Inflammatory macrophage treated with lipopolysaccharide for 1 hour (primary cell): ENCODE data around the gene RAMP1.
"Not testable (repeated sequence)": the region's sequence is repeated elsewhere in the genome, so short reads cannot be mapped to it uniquely, and the experiment has no call there.

Experiments
- DNase-seq, 2 donors: peaks; one replicate each; pipeline ENCODE4 v3.0.0-alpha.2; 2020 to 2022

The RAMP1 gene

DNA sequence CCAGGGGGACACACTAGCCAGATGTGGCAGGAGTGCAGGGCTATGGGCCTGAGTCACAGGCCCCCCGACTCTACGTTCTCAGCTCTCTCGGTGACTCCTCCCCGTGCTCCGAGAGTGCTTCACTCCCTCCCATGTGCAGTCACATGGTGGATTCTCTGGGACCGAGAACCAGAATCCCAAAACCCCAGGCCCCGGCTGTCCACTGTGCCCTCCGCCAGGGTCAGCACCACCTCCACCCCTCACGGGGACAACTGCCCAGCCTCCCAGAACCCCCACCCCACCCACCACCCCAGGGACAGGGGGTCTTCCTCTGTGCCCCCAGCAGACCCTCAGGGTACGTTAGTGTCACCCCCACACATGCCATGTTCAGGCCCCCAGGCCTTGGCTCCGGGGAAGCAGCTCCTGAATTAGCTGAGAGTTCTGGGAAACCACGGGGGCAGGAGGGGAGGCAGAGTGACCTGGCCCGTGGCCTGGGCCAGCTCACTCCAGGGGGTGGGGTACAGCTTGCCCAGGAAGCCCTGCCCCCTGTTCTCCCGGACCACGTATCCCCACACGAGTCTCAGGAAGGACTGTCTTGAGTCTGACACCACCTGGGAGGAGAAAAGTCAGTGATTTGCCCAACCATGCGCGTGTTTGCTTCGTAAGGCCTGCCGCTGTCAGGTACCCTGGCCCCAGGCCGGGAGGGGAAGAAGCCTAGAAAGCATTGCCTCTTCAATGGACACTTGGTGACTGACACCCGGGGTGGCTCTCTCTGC lies 4.4 kb downstream of the RAMP1 start:
- DNase-seq: no peak

DNA sequence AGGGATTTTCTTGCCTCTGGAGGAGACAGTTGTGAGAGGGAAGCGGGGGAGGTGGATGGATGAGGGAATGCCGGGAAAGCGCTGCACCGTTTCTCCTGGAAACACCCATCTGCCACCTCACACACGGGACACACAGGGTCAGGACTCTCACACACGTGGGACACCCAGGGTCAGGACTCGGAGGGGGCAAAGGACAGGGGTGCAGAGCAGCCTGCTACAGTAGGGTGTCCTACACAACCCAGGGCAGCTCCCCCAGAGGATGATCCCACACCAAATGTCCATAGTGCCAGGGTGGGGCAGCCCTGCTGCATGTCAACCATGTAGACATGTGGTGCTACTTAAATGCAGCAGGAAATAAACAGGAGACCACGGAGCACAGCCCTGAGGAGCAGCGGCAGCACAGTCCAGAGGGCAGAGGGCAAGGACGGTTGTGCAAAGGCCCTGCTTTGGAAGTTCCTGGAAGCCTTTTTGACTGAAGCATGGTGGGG lies 5.1 kb downstream of the RAMP1 start:
- DNase-seq: no peak

DNA sequence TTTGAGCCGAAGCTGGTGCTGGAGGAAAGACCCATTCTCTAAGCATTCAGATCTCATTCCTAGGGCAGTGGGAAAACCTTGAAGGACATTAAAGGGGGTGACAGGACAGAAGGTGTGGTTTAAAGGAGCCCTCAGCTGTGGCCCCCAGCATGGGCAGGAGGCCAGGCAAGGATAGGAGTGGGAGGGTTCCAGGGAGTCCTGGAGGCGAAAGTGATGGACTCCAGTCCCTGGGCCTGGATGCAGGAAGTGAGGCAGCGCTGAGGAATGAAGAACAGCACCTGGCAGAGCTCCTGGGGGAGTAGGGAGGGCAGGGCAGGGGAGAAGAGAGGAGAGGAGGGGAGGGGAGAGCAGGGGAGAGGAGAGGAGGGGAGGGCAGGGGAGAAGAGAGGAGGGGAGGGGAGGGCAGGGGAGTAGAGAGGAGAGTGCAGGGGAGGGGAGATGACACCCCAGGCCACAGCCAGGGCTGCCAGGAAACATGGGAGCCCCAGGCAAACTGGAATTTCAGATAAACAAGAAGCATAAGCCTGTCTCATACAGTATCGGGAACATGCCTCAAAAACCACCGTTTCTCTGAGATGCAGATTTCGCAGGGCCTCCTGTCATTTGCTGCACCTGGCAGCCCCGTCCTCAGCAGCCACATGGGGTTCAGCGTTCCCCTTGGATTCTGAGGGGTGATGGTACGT lies 5.7 kb downstream of the RAMP1 start:
- DNase-seq: no peak

DNA sequence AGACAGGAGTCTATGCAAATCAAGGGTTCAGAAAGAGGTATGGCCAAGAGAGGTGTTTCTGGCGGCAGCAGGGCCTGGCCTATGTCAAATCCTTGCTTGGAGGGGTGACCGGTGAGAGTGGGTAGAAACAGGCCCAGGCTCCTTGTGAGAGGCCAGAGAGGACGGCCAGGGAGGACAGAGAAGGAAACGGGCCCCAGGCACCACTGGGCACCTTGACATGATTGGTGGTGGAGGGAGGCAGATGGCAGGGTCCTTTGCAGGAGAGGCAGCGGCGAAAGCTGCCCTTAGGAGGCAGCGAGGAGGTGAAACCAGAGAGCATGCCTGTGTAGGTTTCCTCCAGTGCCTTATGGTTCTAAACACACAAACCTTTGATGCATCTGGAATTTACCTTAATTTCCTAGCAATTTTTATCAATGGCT lies 6.2 kb downstream of the RAMP1 start:
- no peak for DNase-seq

DNA sequence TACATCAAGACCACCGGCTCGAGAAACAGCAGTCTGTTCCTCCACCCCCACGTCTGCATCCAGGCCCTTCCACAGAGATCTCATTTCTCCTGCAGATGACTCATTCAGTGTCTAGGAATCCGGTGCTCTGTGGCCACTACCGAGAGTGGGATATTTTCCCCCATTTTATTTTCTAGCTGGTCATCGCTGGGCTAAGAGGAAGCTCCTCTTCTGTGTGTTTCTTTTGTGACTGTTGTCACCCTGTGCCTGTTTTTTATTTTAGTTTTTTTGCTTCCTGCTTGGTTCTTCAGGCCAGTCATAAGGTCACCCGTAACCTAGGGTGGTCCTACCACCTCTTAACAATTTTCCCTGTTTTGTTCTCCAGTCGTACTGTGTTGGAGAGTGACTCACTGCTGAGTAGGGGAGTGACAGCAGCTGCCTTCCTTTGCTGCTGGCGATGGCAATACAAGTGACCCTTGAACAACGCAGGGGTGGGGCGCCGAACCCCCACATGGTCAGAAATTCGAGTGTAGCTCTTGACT lies 6.7 kb downstream of the RAMP1 start:
- DNase-seq: no peak

DNA sequence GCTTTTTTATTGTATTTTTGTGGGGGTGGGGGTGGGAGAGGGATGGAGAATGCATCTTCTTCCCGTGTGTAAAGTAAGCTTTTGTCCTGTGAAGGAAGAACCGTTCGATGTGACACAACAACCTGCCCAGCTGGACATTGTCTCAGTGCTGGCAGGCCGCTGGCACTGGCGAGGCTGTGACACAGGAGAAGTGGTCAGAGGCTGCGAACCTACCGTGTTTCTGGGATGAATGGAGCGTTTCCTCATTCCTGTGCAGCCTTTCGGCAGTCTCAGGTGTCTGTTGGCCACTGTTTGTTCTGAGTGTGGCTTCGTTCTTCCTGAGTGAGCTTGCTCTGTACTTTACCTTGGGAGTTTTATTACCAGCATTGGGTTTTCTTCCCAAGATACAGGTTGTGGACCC lies 8.0 kb downstream of the RAMP1 start:
- DNase-seq: no peak

DNA sequence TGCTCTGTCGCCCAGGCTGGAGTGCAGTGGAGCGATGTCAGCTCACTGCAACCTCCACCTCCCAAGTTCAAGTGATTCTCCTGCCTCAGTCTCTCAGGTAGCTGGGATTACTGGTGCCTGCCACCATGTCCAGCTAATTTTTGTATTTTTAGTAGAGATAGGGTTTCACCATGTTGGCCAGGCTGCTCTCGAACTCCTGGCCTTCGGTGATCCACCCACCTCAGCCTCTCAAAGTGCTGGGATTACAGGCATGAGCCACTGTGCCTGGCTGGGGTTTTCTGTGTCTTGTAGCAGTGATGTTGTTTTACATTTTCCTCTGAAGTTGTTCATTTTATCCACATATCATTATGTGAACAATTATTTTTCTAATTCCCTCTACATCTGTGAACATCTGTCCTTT lies 8.7 kb downstream of the RAMP1 start:
- not testable (repeated sequence) for DNase-seq

DNA sequence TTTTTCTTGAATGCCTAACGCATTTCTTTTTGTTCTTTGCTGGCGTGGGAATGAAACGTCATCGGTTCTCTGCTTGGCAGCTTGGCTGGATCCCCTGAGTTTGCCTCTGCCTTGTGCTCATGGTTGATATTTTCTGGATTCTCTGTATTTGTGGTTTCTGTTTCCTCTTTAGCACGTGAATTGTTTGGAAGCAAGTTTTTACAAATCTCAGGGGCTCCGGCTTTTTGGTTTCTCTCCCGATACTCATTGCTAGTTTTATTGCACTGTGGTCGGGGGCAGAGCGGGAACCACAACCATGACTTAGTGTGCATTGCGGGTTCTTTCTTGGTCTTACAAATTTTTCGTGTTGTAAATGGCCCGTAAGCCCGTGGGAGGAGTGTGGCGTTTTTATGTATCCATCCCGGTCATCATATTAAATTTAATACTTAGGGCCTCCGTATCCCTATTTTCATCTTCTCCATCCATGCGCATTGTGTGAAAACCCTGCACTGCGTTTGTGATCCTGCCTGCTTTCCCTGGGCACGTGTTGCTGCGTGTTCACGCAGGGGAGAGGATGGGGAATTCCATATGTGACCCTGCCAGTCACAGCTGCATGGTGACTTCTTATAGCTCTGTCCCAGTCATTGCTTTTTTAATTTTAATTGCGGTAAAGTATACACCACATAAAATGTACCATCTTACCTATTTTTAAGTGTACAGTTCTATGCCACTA lies 9.4 kb downstream of the RAMP1 start:
- peak in 1 of 2 donors; percentile 12 for DNase-seq

DNA sequence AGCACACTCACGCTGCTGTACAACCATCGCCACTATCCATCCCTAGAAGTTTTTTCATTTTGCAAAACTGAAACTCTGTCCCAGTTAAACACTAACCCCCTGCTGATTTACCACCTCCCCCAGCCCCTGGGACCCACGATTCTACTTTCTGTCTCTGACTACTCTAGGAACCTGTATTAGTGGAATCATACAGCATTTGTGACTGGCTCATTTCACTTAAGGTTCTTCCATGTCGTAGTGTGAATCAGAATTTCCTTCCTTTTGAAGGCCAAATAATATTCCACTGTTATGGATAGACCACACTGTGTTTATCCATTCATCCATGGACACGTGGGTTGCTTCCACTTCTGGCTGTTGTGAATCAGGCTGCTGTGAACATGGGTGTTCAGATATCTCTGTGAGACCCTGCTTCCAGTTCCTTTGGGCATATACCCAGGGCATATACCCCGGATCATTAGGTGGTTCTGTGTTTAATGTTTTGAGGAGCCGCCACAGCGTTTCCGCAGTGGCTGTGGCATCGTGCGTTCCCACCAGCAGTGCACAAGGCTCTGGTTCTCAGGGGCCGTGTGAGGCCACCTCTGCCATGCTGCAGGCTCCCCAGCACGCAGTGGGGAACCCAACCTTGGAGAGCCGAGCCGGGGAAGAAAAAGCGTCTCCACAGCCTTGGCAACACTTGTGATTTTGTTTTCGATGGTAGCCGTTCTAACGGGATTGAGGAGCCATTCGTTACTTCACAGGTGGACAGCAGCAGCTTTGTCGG lies 10.1 kb downstream of the RAMP1 start:
- no peak for DNase-seq

DNA sequence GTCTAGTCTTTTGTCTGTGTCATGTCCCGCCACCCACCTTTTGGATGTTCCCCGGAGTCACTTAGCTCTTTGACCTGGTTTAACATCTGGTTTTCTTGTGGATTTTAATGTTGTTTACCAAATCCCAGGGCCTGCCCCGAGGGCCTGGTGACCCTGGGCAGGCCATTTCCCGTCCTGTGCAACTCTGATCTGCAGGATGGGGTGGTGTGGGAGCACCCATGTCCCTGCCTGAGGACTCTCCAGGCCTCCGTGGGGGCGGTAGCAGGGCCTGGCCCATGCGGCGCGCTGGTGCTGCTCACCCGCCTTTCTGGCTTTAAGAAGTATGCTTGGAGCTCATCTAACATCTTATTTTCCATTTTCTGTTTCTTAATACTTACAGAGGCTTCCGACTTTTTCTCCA lies 10.7 kb downstream of the RAMP1 start:
- no peak for DNase-seq

DNA sequence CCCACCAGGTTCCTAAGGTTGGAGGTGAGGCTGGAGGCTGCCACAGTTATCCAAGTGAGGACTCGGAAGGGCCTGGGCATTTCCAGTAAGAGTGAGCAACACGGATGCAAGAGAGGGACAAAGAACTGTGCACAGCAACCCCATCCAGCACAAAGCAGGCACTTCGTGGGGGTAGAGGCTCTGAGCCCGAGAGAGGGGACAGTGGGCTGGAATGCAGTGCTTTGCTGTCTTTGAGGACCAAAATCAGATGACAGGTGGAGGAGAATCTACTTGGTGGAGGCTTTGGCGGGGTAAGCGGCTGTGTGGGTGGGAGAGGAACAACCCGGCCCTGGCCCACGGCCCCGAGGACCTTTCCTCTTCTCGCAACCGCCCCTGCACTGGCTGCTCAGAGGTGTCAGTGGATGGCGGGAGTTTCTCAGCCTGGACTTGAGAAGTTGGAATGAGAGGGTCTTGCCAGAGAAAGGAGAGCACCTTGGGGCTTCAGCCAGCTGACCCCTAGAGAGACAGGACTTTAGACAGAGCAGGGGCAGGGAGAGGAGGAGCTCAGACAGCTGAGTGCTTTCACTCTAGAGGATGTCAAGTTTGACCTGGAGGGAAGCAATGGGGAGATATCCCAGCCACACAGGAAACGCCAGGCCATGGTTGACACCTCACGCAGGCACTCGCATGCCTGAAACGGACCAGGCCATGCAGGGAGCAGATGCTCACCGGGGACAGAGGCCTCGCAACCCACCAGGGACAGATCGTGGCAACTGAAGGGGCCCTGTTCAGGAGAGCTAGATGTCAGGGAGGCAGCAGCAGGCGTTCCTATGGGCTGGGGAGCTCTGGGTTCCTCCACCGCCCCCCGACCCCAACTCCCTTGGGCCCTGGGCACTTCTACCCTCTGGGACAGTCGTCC lies 11.6 kb downstream of the RAMP1 start:
- DNase-seq: no peak

DNA sequence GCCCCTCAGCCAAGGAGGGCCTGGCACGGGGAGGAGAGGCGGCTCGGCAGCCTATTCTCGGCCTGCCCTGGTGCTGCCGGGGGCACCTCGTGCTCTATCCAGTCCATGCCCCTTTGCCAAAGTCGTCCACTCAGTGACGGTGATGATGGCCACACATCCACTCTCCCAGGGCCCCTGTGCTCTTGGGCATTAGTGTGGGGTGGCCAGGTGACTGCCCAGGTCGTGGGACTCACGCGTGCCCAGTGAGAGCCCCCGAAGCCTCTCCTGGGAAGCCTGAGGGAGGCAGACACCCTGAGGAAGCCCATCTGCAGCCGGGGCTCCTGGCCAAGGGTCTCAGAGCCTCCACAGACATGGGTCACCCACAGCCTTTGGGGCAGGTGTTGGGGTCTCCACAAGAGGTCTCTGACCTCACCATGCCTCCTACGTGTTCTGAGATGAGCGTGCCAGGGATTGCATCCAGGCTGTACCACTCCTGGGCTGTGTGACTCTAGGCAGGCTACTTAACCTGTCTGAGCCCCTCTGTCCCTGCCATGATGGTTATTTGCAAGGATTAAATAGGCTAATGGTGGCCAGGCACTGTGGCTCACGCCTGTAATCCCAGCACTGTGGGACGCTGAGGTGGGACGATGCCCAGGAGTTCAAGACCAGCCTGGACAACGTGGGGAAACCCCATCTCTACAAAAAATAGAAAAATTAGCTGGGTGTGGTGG lies 12.9 kb downstream of the RAMP1 start:
- no peak for DNase-seq

DNA sequence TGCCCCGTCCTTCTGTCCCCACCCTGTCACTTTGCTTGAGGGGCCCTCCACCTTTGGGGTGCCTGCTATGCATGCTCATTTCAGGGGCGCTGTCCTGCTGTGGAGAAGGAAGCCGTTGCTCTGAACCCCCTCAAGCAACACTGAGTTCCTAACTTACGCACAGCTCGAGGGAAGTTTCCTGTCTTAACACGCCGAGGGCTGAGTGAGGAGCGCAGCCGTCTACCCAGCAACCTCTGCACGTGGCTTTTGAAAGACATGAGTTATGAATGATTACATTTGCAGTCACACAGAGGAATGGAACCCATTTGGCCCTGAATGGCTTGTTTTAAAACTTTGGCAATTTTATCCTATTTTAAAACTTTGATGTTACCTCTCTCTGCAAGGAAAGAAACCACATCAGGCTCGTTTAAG lies 14.0 kb downstream of the RAMP1 start:
- no peak for DNase-seq

DNA sequence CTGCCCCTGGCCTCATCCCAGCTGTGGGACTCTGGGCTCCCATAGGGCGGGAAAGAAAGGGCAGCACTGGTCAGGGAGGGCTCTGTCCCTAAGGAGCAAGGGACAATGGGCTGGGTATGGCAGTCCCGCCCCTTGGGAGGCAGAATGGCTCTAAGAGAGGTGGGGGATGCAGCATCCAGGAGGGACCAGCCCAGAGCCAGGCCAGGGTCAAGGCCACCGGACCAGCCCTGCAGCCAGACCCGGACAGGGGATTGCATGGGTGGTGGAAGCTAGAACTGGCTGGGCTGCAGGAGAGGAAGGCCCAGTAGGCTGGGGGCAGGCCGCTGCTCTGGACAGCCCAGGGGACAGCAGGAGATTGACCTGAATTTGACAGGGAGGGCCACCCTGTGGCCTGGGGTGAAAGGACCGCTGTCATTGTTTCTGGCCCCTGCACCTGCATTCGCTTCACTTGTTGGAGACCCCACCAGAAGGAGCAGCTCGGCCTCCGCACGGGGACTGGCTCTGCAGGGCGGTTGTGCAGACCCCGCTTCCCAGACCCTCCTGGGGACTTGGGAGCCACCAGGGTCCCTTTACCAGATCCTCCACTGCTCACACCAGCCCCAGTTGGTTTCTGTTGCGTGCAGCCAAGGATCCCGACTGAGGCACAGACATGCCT lies 14.6 kb downstream of the RAMP1 start:
- no peak for DNase-seq

DNA sequence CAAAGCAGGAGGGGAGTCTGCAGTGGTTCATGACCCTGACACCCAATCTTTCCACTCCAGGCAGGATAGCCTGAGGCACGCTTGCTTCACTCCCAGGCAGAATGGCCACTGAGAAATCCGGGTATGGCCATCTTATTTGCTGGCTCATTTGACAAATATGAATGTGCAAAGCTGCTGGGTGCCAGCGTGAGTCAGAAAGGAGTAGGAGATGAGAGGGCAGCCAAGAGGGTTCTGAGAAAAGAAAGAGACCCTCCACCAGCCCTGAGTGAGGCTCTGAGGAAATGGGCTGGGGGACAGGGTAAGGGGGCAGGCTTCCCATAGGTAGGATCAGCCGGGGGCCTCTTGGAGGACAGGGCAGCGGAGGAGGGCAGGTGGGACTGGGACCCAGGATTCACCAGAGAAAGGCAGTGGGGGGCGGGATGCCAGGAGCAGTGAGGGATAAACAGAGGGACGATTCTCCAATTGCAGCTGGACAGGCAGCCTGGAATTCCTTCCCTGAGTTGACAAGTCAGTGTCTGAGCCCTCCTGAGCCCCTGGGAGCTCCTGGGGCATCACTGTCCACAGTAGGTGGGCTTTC lies 15.2 kb downstream of the RAMP1 start:
- DNase-seq: no peak

DNA sequence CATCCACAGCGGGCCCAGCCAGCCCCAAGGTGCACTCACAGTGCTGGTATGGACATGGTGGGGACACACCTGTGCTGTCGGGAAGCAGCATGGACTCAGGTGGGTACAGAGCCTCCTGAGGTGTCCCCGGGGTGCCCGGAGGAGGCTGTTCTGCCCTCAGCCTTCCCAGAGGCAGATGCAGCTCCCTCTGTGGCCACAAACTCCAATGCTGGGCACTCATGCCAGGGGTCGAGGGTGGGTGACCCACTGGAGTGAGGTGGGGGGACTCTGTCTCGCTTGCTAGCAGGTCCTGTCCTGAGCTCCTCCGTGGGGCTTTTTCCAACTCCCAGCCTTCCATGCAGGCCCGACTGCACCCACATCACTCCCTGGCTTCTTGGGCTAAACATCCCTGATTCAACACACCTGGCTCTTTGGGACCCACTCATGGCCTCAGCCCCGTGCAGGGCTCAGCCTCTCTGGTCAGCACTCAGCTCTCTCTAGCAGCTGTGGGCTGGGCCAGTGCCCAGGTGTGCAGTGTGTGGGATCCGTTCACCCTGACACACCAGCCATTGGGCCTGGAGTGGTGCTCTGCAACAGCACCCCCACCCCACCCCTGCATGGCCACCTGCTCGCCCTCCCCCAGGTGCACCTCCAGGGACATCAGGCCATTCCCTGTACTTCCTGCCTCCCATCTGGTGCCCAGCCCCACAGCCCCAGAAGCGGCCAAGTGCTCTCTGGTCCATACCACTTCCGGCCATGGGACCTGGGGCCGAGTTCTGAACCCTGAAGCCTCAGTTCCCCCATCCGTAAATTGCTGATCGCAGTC lies 16.0 kb downstream of the RAMP1 start:
- DNase-seq: no peak

DNA sequence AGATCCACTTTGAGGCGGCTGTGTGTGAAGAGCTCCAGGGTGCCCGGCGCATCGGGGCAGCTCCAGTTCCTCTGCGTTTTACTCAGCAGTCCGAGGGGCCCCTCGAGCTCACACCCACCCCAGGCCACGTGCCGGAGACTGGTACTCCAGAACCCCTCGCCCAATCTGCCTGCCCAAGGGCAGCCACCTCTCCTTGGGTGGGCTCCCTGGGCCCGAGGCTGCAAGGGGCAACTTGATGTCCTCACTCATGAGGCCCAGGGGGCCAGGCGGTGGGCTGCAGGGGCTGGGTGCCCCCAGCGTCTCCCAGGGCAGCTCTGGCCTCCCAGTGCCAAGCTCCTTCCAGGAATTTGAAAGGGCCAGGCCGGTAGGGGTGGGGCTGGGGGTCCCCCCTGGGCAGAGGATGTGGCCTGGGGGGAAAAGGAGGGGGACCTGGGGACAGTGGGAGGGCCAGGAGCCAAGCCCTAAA lies 16.7 kb downstream of the RAMP1 start:
- DNase-seq: no peak

DNA sequence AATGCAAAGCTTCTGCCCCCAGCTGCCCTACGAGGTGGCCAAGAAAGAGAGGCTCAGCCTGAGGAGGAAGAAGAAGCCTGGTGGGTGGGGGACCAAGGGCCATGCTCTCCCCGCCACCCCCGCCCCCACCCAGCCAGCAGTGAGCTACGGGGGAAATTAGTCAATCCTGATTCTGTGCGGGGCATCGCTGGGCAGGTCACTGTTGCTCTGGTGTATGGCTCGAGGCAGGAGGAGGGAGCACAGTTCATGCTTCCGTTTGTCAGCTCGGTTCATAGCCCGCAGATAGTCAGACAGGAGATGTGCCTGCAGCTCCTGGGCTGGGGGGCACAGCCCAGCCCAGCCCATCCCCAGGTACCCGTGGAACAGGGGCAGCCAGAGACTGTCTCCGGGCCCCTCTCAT lies 17.1 kb downstream of the RAMP1 start:
- DNase-seq: no peak

DNA sequence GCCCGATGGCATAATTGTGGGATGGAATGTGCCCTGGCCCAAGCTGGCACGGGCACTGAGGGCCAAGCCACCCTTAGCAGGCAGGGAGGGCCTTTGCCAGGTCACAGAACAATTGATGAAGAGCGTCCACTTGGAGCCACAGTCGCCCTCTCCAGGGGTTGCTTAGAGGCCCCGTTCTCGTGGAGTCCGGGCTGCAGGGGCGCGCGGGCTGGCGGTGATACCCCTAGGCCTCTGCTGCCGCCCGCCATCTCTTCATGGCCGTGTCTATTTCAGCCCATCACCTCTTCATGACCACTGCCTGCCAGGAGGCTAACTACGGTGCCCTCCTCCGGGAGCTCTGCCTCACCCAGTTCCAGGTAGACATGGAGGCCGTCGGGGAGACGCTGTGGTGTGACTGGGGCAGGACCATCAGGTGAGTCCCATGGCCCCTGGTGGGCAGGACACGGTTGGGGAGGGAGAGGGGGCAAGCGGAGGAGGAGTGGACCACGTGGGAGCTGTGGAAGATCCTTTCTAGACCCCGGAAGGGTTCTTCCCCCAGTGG lies 17.6 kb downstream of the RAMP1 start:
- DNase-seq: no peak
